H1 (cell line): ENCODE results near the gene SEMA7A. TPM values are rescaled to one million over a fixed set of nuclear protein-coding genes. Genes with fewer than 3 reads are reported as not detected.

Experiments
- CTCF ChIA-PET: fragments of 300-600 bp; sonication (Branson Sonifier 250); formaldehyde crosslinking; loops from one replicate; lab custom pipeline; 2021; ENCODE audit not compliant: partially characterized antibody; lab: Charles Lee
- POLR2A ChIA-PET: fragments of 300-600 bp; sonication (Branson Sonifier 250); formaldehyde crosslinking; loops from one replicate; lab custom pipeline; 2021; ENCODE audit warnings: inconsistent platforms; ENCODE audit not compliant: partially characterized antibody; lab: Charles Lee
- DNase-seq, 2 experiments: peaks; one replicate each; pipeline versions ENCODE4 v3.0.0 to v3.0.0-alpha.2; 2010 to 2022; ENCODE audit warnings: low spot score in 2 of 2, low read depth in 1 of 2, mixed read lengths in 1 of 2
- FAIRE-seq: peaks from 2 replicates; lab custom pipeline; 2011; peaks lifted over from hg19 to GRCh38; lab: Jason Lieb, UNC
- H2AFZ ChIP-seq: 2 replicates; pipeline ENCODE4 v1.8.1; 2012; ENCODE audit warnings: low read length, inconsistent platforms
- H2AK5ac ChIP-seq: 2 replicates; pipeline ENCODE4 v1.6.1; 2013; ENCODE audit warnings: low read depth, low read length
- H2BK120ac ChIP-seq: replicated peaks from 2 replicates; pipeline ENCODE3; 2013; ENCODE audit warnings: low read depth, low read length, inconsistent platforms
- H2BK12ac ChIP-seq: 2 replicates; pipeline ENCODE4 v1.6.1; 2013; ENCODE audit warnings: low read depth, low read length
- H2BK15ac ChIP-seq: 2 replicates; pipeline ENCODE4 v1.6.1; 2013; ENCODE audit warnings: low read length
- H2BK20ac ChIP-seq: 2 replicates; pipeline ENCODE4 v1.6.1; 2013; ENCODE audit warnings: low read length
- H2BK5ac ChIP-seq: 2 replicates; pipeline ENCODE4 v1.6.1; 2013; ENCODE audit warnings: low read depth, low read length
- H3K14ac ChIP-seq: 2 replicates; pipeline ENCODE4 v1.6.1; 2013; ENCODE audit warnings: inconsistent platforms; ENCODE audit not compliant: insufficient read length
- H3K18ac ChIP-seq: 2 replicates; pipeline ENCODE4 v1.6.1; 2013; ENCODE audit warnings: low read length; ENCODE audit errors: extremely low read depth
- H3K23ac ChIP-seq: 2 replicates; pipeline ENCODE4 v1.6.1; 2013; ENCODE audit warnings: inconsistent platforms; ENCODE audit not compliant: insufficient read length
- H3K23me2 ChIP-seq: 2 replicates; pipeline ENCODE4 v1.6.1; 2013; ENCODE audit warnings: low read depth, low read length
- H3K27ac ChIP-seq: 2 replicates; pipeline ENCODE4 v1.6.1; 2011; ENCODE audit warnings: low read depth, low read length, inconsistent platforms
- H3K27me3 ChIP-seq, 4 experiments: replicated peaks in 1 of 4; 1 replicate in 1 of 4; 2 replicates in 3 of 4; pipeline versions ENCODE4 v1.6.1 to v1.8.1; 2011 to 2013; ENCODE audit warnings: low read length in 3 of 4, mild to moderate bottlenecking in 3 of 4, inconsistent platforms in 2 of 4, mixed read lengths in 2 of 4, moderate library complexity in 1 of 4; ENCODE audit not compliant: control insufficient read depth in 3 of 4, insufficient read depth in 3 of 4; ENCODE audit errors: extremely low read depth in 1 of 4
- H3K36me3 ChIP-seq, 4 experiments: 2 replicates each; pipeline versions ENCODE4 v1.6.1 to v1.8.1; 2011 to 2013; ENCODE audit warnings: mild to moderate bottlenecking in 4 of 4, low read length in 3 of 4, moderate library complexity in 2 of 4, control low read depth in 1 of 4, inconsistent platforms in 1 of 4; ENCODE audit not compliant: insufficient read depth in 4 of 4, control insufficient read depth in 2 of 4
- H3K4ac ChIP-seq: replicated peaks from 2 replicates; pipeline ENCODE3; 2013; ENCODE audit warnings: low read length, low read depth, mixed read lengths, inconsistent platforms; ENCODE audit not compliant: insufficient read length
- H3K4me1 ChIP-seq, 4 experiments: replicated peaks in 1 of 4; 1 replicate in 1 of 4; 2 replicates in 3 of 4; pipeline versions ENCODE4 v1.6.1 to v1.8.1; 2011 to 2013; ENCODE audit warnings: low read length in 3 of 4, inconsistent platforms in 2 of 4, mixed read lengths in 1 of 4; ENCODE audit not compliant: insufficient read depth in 4 of 4, control insufficient read depth in 3 of 4
- H3K4me2 ChIP-seq, 2 experiments: 2 replicates each; pipeline versions ENCODE4 v1.6.1 to v1.8.1; 2011 to 2013; ENCODE audit warnings: low read depth in 2 of 2, low read length in 2 of 2, control low read depth in 1 of 2, inconsistent platforms in 1 of 2, mild to moderate bottlenecking in 1 of 2; ENCODE audit not compliant: insufficient read depth in 1 of 2
- H3K4me3 ChIP-seq, 4 experiments: fragments of 200-600, 300-600 bp in 1 of 4; sonication (generic), shearing (Covaris generic), sonication (Bioruptor Twin) in 1 of 4; 2 replicates each; pipeline versions ENCODE4 v1.5.1 to v1.8.1; 2011 to 2016; ENCODE audit warnings: low read length in 4 of 4, low read depth in 3 of 4, control low read depth in 2 of 4, inconsistent platforms in 2 of 4, mild to moderate bottlenecking in 2 of 4, mixed read lengths in 1 of 4, moderate library complexity in 1 of 4; ENCODE audit not compliant: insufficient read depth in 2 of 4; ENCODE audit errors: extremely low read depth in 1 of 4
- H3K56ac ChIP-seq: replicated peaks from 2 replicates; pipeline ENCODE3; 2013; ENCODE audit warnings: low read depth, mild to moderate bottlenecking, mixed read lengths, low read length, inconsistent platforms; ENCODE audit not compliant: insufficient read length
- H3K79me1 ChIP-seq: 2 replicates; pipeline ENCODE4 v1.6.1; 2013; ENCODE audit warnings: low read depth, low read length, control low read depth
- H3K79me2 ChIP-seq, 2 experiments: 2 replicates each; pipeline versions ENCODE4 v1.6.1 to v1.8.1; 2012 to 2013; ENCODE audit warnings: low read length in 2 of 2, mild to moderate bottlenecking in 2 of 2, inconsistent platforms in 1 of 2; ENCODE audit not compliant: insufficient read depth in 2 of 2, control insufficient read depth in 1 of 2
- H3K9ac ChIP-seq, 4 experiments: replicated peaks in 1 of 4; 1 replicate in 1 of 4; 2 replicates in 3 of 4; pipeline versions ENCODE4 v1.6.1 to v1.8.1; 2011 to 2013; ENCODE audit warnings: low read depth in 3 of 4, low read length in 3 of 4, control low read depth in 2 of 4, mild to moderate bottlenecking in 2 of 4, moderate library complexity in 2 of 4, inconsistent platforms in 1 of 4; ENCODE audit errors: extremely low read depth in 1 of 4
- H3K9me3 ChIP-seq, 2 experiments: 2 replicates each; pipeline versions ENCODE4 v1.6.1 to v1.8.1; 2012 to 2013; ENCODE audit warnings: mild to moderate bottlenecking in 2 of 2, moderate library complexity in 2 of 2, control low read depth in 1 of 2, inconsistent platforms in 1 of 2, low read depth in 1 of 2, low read length in 1 of 2, mixed read lengths in 1 of 2; ENCODE audit not compliant: insufficient read depth in 2 of 2
- H4K20me1 ChIP-seq, 2 experiments: replicated peaks in 1 of 2; 2 replicates each; pipeline versions ENCODE3 to v1.8.1; 2011 to 2013; ENCODE audit warnings: inconsistent platforms in 2 of 2, low read length in 2 of 2, mild to moderate bottlenecking in 1 of 2; ENCODE audit not compliant: insufficient read depth in 2 of 2, control insufficient read depth in 1 of 2
- H4K5ac ChIP-seq: 2 replicates; pipeline ENCODE4 v1.6.1; 2013; ENCODE audit warnings: low read length, low read depth, mixed read lengths, inconsistent platforms; ENCODE audit not compliant: insufficient read length
- H4K8ac ChIP-seq: 2 replicates; pipeline ENCODE4 v1.8.0; 2013; ENCODE audit warnings: mild to moderate bottlenecking, moderate library complexity, low read length, inconsistent platforms; ENCODE audit not compliant: insufficient read depth; ENCODE audit errors: extremely low read depth
- H4K91ac ChIP-seq: replicated peaks from 2 replicates; pipeline ENCODE3; 2013; ENCODE audit warnings: low read length, mixed read lengths, inconsistent platforms; ENCODE audit not compliant: insufficient read length
- BCL11A ChIP-seq, 2 experiments: IDR thresholded peaks; one replicate each; pipeline ENCODE4 v1.6.1; 2011; ENCODE audit warnings: low read depth in 2 of 2, low read length in 2 of 2, mild to moderate bottlenecking in 2 of 2
- EGR1 ChIP-seq: IDR thresholded peaks from 2 replicates; pipeline ENCODE4 v1.6.1; 2011; ENCODE audit warnings: low read depth, low read length, borderline replicate concordance
- FOSL1 ChIP-seq: IDR thresholded peaks from 2 replicates; pipeline ENCODE4 v1.6.1; 2011; ENCODE audit warnings: mild to moderate bottlenecking, low read depth, low read length, moderate library complexity; ENCODE audit not compliant: insufficient read depth
- HDAC6 ChIP-seq: IDR thresholded peaks from one replicate; pipeline ENCODE4 v1.7.1; 2012; ENCODE audit warnings: low read depth, mild to moderate bottlenecking, inconsistent platforms, low read length, moderate library complexity
- MAFK ChIP-seq: IDR thresholded peaks from 2 replicates; pipeline ENCODE4 v1.6.1; 2012; ENCODE audit warnings: low read depth, mild to moderate bottlenecking, improper control_type of control experiment, low read length
- POLR2A ChIP-seq, 2 experiments: IDR thresholded peaks; 1 replicate in 1 of 2; 2 replicates in 1 of 2; pipeline ENCODE4 v1.6.1; 2011; ENCODE audit warnings: low read depth in 2 of 2, low read length in 2 of 2, mild to moderate bottlenecking in 2 of 2; ENCODE audit errors: control extremely low read depth in 1 of 2
- RAD21 ChIP-seq, 2 experiments: IDR thresholded peaks in 1 of 2; conservative IDR thresholded peaks in 1 of 2; 2 replicates each; pipeline ENCODE4 v1.6.1; 2011; ENCODE audit warnings: low read depth in 2 of 2, low read length in 2 of 2, improper control_type of control experiment in 1 of 2, inconsistent platforms in 1 of 2, mild to moderate bottlenecking in 1 of 2, moderate library complexity in 1 of 2
- SAP30 ChIP-seq: fragments of 300-600 bp; sonication (generic); IDR thresholded peaks from 2 replicates; pipeline ENCODE4 v1.7.1; 2012; ENCODE audit warnings: low read length, moderate library complexity, mild to moderate bottlenecking, inconsistent platforms; ENCODE audit not compliant: insufficient read depth, insufficient replicate concordance
- SIN3A ChIP-seq, 2 experiments: IDR thresholded peaks in 1 of 2; conservative IDR thresholded peaks in 1 of 2; 2 replicates each; pipeline ENCODE4 v1.6.1; 2011 to 2012; ENCODE audit warnings: low read length in 2 of 2, improper control_type of control experiment in 1 of 2, low read depth in 1 of 2, mild to moderate bottlenecking in 1 of 2
- TAF1 ChIP-seq: IDR thresholded peaks from 2 replicates; pipeline ENCODE4 v1.6.1; 2011; ENCODE audit warnings: mild to moderate bottlenecking, low read depth, low read length
- YY1 ChIP-seq: IDR thresholded peaks from 2 replicates; pipeline ENCODE4 v1.6.1; 2011; ENCODE audit warnings: low read depth, mild to moderate bottlenecking, low read length
- WGBS, 2 experiments: shearing (Covaris generic) in 1 of 2; methylation state at CpG; one replicate each; pipeline versions ENCODE4 v1.1.6 to v1.1.7; 2013 to 2015; ENCODE audit warnings: low lambda C conversion rate in 2 of 2, mixed read lengths in 2 of 2, inconsistent platforms in 1 of 2, low coverage in 1 of 2, missing lambda C conversion rate in 1 of 2; ENCODE audit not compliant: insufficient replicate concordance in 2 of 2, insufficient coverage in 1 of 2, insufficient read length in 1 of 2; ENCODE audit errors: extremely low coverage in 1 of 2, missing lambda C conversion rate in 1 of 2; 5-methylcytosine and 5-hydroxymethylcytosine counted together
- polyA plus RNA-seq, 7 experiments: library from polyadenylated mRNA; depleted of rRNA in 3 of 7; stranded (reverse) in 5 of 7; unstranded in 2 of 7; fragments of >200 nt in 5 of 7; fragments of 200-250 nt in 2 of 7; gene quantifications; 1 replicate in 5 of 7; 2 replicates in 1 of 7; 4 replicates in 1 of 7; pipeline versions ENCODE4 v1.2.1 to v1.2.3, GENCODE V29; 2011 to 2013; ENCODE audit warnings: missing spikeins in 2 of 7, mixed read lengths in 2 of 7
- total RNA-seq: library from RNA; stranded (reverse); fragmentation: NEBNext Ultra II Directional; extraction: Animal tissue kit (Norgen Biotek cat#: 25700); gene quantifications from 2 replicates; pipeline ENCODE4 v1.2.1, GENCODE V29; 2021

Gene SEMA7A
- total and polyA plus RNA-seq, 2 of the 8 experiments (the other 6 are each of a cell fraction or from before 2014, with no cell fraction given), result 10.7 to 15.0 TPM

DNA sequence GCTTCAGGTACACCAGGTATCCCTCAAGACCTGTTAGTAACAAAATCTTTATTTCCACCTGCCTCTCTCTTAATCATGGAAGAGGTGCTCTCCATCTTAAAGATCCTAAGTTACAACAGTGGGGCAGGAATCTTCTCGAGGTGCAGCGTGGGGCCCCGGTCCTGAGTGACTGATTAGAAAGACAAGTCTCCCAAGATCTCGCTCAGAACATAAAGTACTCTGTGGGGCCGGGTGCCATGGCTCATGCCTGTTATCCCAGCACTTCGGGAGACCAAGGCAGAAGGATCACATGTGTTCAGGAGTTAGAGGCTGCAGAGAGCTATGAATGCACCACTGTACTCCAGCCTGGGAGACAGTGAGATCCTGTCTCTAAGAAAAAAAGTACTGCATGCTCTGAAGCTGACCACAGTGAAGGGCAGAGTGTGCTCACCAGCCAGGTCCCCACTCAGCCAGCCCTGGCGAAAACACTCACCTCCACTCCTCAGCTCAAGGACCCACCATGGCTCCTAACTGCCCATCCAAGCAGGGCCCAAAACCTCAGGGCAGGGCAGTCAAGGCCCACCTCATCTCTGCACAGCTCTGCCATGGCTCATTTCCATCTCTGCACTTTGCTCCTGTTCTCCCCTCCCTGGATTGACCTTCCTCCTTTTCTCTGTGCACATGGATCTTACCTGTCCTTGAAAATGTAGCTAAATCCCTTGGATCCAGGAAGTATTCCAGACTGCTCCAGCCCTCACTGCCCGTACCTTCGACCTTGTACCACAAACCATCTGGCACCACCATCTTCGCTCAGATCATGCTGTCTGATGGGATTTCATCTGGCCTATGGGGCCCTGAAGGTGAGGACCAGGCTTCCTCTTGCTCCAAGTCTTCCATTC is 7.1 kb downstream of the SEMA7A start:
- Histone ChIP-seq H2AK5ac (no peak overlapping the region), H4K5ac (no peak overlapping the region), H3K23ac (no peak overlapping the region), H2BK12ac (no peak overlapping the region), H3K9ac (no peak overlapping the region), H3K4ac (no peak overlapping the region), H3K79me1 (peaks cover 3% of the 10 kb centered on the region), H2AFZ (no peak overlapping the region), H3K56ac (no peak overlapping the region), H3K36me3 (no peaks in the 10 kb centered on the region), H3K27me3 (no peaks in the 10 kb centered on the region), H3K9me3 (no peaks in the 10 kb centered on the region), H2BK20ac (no peak overlapping the region), H3K4me3 (no peak overlapping the region), H2BK15ac (no peak overlapping the region), H3K23me2 (no peaks in the 10 kb centered on the region), H2BK120ac (no peak overlapping the region), H4K91ac (no peak overlapping the region), H3K79me2 (peaks cover 0 to 17% of the 10 kb centered on the region in 2 experiments; a peak in 1 of 4 replicates), H2BK5ac (no peak overlapping the region), H3K14ac (no peak overlapping the region), H4K8ac (no peak overlapping the region), H3K4me2 (no peak overlapping the region), H4K20me1 (peaks cover 10 to 28% of the 10 kb centered on the region in 2 experiments), H3K27ac (no peak overlapping the region), H3K4me1 (peaks cover 7 to 25% (median 16%) of the 10 kb centered on the region in 4 experiments), H3K18ac (no peak overlapping the region)
- 96% methylated on average over 10 of the region's 10 CpGs; no CpG with 5 or more reads in 1 of the 2 experiments for WGBS, 2 experiments
- ChIA-PET POLR2A (interaction anchor here (1.2 kb wide), 1 partner anchor 48 kb away, joined by 3 read pairs; no protein-coding TSS in a partner anchor), CTCF (interaction anchor here (0.9 to 41.3 kb wide), 10 partner anchors 8 to 118 kb away, joined by 3 to 1311 read pairs (median 4); partner anchors contain the start of gene CYP11A1)
- no peak for TF ChIP-seq RAD21 (IDR thresholded peaks at IDR 0.05 in 1 of 2, conservative IDR thresholded peaks at IDR 0.05 in 1 of 2; ENCODE audit: low read depth in 2 of 2, low read length in 2 of 2)
- no peak for TF ChIP-seq YY1
- no peak for TF ChIP-seq HDAC6
- TF ChIP-seq SAP30, result no peak
- no peak for TF ChIP-seq TAF1
- no peak for TF ChIP-seq FOSL1
- no peak for TF ChIP-seq EGR1
- no peak for TF ChIP-seq MAFK
- no peak for TF ChIP-seq SIN3A (conservative IDR thresholded peaks at IDR 0.05 in 1 of 2, IDR thresholded peaks at IDR 0.05 in 1 of 2; ENCODE audit: low read depth in 1 of 2, low read length in 2 of 2)
- no peak for TF ChIP-seq POLR2A (IDR thresholded peaks at IDR 0.05; ENCODE audit: control extremely low read depth in 1 of 2, low read depth in 2 of 2, low read length in 2 of 2)
- TF ChIP-seq BCL11A (IDR thresholded peaks at IDR 0.05; ENCODE audit: low read depth in 2 of 2, low read length in 2 of 2), result no peak
- FAIRE-seq, result no peak
- no peak for DNase-seq
